ENCODE data around the gene SDF2L1.
"Not testable (repeated sequence)": the region's sequence is repeated elsewhere in the genome, so short reads cannot be mapped to it uniquely, and the experiment has no call there.

Gene SDF2L1

GRCh38 chr22:21686634-21687393, 44.7 kb downstream of the SDF2L1 start:
- DNase-seq (ENCODE audit: low spot score), result no peak

- DNase-seq (ENCODE audit: low spot score), result no peak
Measured at GRCh38 chr22:21687685-21688259, 45.7 kb downstream of the SDF2L1 start.

GRCh38 chr22:21688341-21688705, 46.2 kb downstream of the SDF2L1 start:
- DNase-seq (ENCODE audit: low spot score), result no peak

DNA sequence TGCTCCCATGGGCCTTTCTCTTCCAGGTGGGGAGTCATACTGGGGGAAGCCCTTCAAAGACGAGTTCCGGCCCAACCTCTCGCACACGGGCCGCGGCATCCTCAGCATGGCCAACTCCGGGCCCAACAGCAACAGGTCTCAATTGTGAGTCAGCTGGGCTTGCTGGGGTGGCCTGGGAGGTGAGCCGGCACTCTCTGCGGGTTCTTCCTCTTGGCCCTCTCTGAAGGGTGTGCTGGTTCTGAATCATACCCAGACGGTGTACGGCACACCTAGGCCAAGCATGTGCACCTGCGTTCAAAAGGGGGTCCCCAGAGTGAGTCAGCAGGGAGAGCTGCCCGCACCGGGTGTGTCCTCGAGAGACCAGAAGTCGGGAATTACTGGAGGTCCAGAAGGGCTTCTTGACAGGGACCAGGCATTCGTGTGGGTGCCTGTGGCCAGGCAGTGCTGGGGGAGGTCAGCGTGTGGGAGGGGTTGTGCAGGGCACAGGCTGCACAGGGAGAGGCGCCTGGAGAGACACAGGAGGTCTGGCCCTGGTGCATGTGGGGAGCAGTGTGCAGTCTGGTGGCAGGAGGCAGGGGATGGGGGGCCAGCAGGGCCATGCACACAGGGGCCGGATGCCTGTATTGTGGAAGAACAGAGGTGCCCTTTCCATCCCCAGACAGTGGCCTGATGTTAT, 46.7 kb downstream of the SDF2L1 start:
- no peak for DNase-seq (ENCODE audit: low spot score)

DNA sequence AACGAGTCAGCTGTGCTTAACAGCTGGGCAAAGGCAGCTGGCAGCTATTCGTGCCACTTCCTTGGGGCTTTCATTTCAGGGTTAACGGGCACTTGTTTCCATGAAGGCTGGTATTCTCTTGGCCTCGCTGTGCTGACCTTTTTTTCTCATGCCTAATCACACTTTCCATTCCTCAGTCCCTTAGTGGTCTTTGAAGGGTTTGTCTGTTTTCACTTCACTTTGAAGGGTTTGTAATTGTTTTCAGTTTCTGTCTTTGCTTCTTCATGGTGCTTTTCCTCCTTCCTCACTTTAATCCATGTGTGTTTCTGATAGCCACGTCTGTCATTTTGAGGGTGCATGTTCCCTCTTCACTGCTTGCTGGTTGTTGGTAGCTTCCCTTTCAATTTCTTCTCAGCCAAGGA, 48.3 kb downstream of the SDF2L1 start:
- DNase-seq (ENCODE audit: low spot score), result no peak

DNA sequence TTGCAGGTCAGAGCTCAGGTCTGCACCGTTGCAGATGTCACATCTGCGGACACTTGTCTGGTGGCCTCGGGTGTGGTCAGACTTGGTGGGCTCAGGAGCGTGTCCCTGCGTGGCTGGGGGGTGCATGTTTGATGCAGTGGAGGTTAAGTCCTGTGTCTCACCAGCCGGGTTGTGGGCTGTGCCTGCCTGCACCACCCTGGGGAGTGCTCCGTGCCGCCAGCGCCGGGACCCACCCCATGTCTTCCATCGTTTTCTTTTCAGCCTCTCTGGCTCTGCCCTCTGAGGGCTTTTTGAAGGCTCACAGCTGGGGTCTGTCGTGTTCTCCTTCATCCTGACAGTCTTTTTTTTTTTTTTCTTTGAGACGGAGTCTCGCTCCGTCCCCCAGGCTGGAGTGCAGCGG, 49.7 kb downstream of the SDF2L1 start:
- DNase-seq (ENCODE audit: low spot score), result no peak

GRCh38 chr22:21692856-21693255, 50.8 kb downstream of the SDF2L1 start:
- not testable (repeated sequence) for DNase-seq (ENCODE audit: low spot score)

DNA sequence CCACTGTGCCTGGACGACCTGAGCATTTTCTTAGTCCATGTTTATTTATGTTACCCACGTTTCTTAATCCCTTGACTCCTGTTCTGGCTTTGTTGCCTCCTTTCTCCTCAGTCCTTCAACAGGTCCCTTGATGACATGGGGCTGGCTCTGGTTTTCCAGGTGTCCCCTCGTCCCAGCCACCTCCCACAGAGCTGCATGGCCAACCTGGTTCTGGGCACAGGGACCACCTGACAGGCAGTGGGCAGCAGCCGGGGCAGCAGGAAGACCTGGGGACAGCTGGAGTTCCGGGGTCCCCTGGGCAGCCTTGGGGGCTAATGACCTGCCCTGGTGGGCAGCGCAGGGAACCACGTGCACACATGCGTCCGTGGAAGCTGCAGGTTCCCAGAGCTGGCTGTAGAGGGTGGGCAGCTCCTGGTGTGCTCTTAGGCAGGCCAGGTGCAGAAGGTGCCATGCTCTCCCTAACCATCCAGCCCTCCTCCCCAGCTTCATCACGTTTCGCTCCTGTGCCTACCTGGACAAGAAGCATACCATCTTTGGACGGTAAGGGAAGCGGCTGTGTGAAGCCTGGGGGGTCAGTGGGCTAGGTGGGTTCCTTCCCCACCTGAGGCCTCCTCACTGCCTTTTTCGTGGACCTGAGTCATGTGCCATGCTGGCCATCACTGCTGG, 51.4 kb downstream of the SDF2L1 start:
- no peak for DNase-seq (ENCODE audit: low spot score)

Data from left forelimb (tissue), 1 donor.